DND-41 (cell line): ENCODE measurements around the gene GRHL3.

Experiments used
- ATAC-seq: fragments of 200-7000 bp; cut with Tn5 transposase; 3 replicates; pipeline ENCODE4 v1.9.1; 2021; ENCODE audit warnings: low read depth; ENCODE audit not compliant: insufficient read depth
- DNase-seq: peaks from one replicate; pipeline ENCODE4 v3.0.0-alpha.2; 2020
- H2AFZ ChIP-seq: 2 replicates; pipeline ENCODE4 v1.6.0; 2012; ENCODE audit warnings: low read depth, low read length
- H3K27ac ChIP-seq: 2 replicates; pipeline ENCODE4 v1.5.1; 2012; ENCODE audit warnings: low read length, inconsistent platforms
- H3K27me3 ChIP-seq: fragments of 200-600 bp; sonication (generic); 2 replicates; pipeline ENCODE4 v1.6.0; 2012; ENCODE audit warnings: low read length, mild to moderate bottlenecking, inconsistent platforms; ENCODE audit not compliant: insufficient read depth, poor library complexity
- H3K36me3 ChIP-seq: 2 replicates; pipeline ENCODE4 v1.5.1; 2012; ENCODE audit warnings: low read length, inconsistent platforms; ENCODE audit not compliant: insufficient read depth
- H3K4me1 ChIP-seq: 2 replicates; pipeline ENCODE4 v1.5.1; 2012; ENCODE audit warnings: mild to moderate bottlenecking, low read length; ENCODE audit not compliant: insufficient read depth
- H3K4me2 ChIP-seq: 2 replicates; pipeline ENCODE4 v1.6.0; 2012; ENCODE audit warnings: mild to moderate bottlenecking, moderate library complexity, low read length, inconsistent platforms; ENCODE audit not compliant: insufficient read depth
- H3K4me3 ChIP-seq, 2 experiments: fragments of 200-600 bp in 1 of 2; shearing (Covaris generic) in 1 of 2; 2 replicates each; pipeline ENCODE4 v1.5.1; 2012 to 2016; ENCODE audit warnings: inconsistent platforms in 2 of 2, low read length in 2 of 2, mild to moderate bottlenecking in 2 of 2, low read depth in 1 of 2, moderate library complexity in 1 of 2
- H3K79me2 ChIP-seq: 2 replicates; pipeline ENCODE4 v1.6.0; 2012; ENCODE audit warnings: low read length, inconsistent platforms; ENCODE audit not compliant: insufficient read depth
- H3K9ac ChIP-seq: 2 replicates; pipeline ENCODE4 v1.6.0; 2012; ENCODE audit warnings: low read depth, mild to moderate bottlenecking, inconsistent platforms, low read length, moderate library complexity
- H3K9me3 ChIP-seq: 2 replicates; pipeline ENCODE4 v1.5.1; 2012; ENCODE audit warnings: low read length, moderate library complexity, mild to moderate bottlenecking, inconsistent platforms; ENCODE audit not compliant: insufficient read depth, severe bottlenecking
- H4K20me1 ChIP-seq: 2 replicates; pipeline ENCODE4 v1.6.0; 2012; ENCODE audit warnings: low read length; ENCODE audit not compliant: insufficient read depth
- CTCF ChIP-seq: IDR thresholded peaks from 2 replicates; pipeline ENCODE4 v1.5.1; 2012; ENCODE audit warnings: borderline replicate concordance, low read length, moderate library complexity, mild to moderate bottlenecking; ENCODE audit not compliant: poor library complexity, severe bottlenecking; ENCODE audit errors: extremely low read depth
- EZH2 ChIP-seq: IDR thresholded peaks from 3 replicates; pipeline ENCODE4 v1.6.1; 2012; ENCODE audit warnings: borderline replicate concordance, low read depth, mild to moderate bottlenecking, moderate library complexity, low read length, inconsistent platforms; ENCODE audit not compliant: severe bottlenecking

Gene GRHL3

GRCh38 chr1:24347159-24347934 lies 28.2 kb downstream of the GRHL3 start:
- Histone ChIP-seq H2AFZ (no peak overlapping the region), H3K27ac (no peak overlapping the region), H3K9me3 (no peaks in the 10 kb centered on the region), H4K20me1 (peaks cover 9% of the 10 kb centered on the region), H3K36me3 (no peaks in the 10 kb centered on the region), H3K4me3 (no peak overlapping the region), H3K27me3 (peaks cover 5% of the 10 kb centered on the region), H3K79me2 (no peaks in the 10 kb centered on the region), H3K4me1 (no peaks in the 10 kb centered on the region), H3K9ac (no peak overlapping the region), H3K4me2 (no peak overlapping the region)
- DNase-seq (no peak), ATAC-seq (no peak)
- TF ChIP-seq CTCF = no peak
- no peak for TF ChIP-seq EZH2

GRCh38 chr1:24348196-24348595 lies 29.0 kb downstream of the GRHL3 start:
- Histone ChIP-seq H3K27me3 (peaks cover 5% of the 10 kb centered on the region), H3K27ac (no peak overlapping the region), H3K9ac (no peak overlapping the region), H3K4me3 (no peak overlapping the region), H3K79me2 (no peaks in the 10 kb centered on the region), H4K20me1 (peaks cover 3% of the 10 kb centered on the region), H3K4me2 (no peak overlapping the region), H2AFZ (no peak overlapping the region), H3K4me1 (no peaks in the 10 kb centered on the region), H3K9me3 (no peaks in the 10 kb centered on the region), H3K36me3 (no peaks in the 10 kb centered on the region)
- ATAC-seq = no peak
- no peak for DNase-seq
- TF ChIP-seq CTCF = no peak
- TF ChIP-seq EZH2 = no peak

GRCh38 chr1:24349891-24350290 lies 30.7 kb downstream of the GRHL3 start:
- no peak for ATAC-seq
- Histone ChIP-seq H4K20me1 (peaks cover 3% of the 10 kb centered on the region), H3K27ac (no peak overlapping the region), H3K4me1 (no peaks in the 10 kb centered on the region), H2AFZ (no peak overlapping the region), H3K79me2 (no peaks in the 10 kb centered on the region), H3K4me2 (no peak overlapping the region), H3K36me3 (no peaks in the 10 kb centered on the region), H3K4me3 (no peak overlapping the region), H3K9ac (no peak overlapping the region), H3K27me3 (peaks cover 8% of the 10 kb centered on the region), H3K9me3 (no peaks in the 10 kb centered on the region)
- no peak for DNase-seq
- TF ChIP-seq EZH2 (no peak), CTCF (no peak)

DNA sequence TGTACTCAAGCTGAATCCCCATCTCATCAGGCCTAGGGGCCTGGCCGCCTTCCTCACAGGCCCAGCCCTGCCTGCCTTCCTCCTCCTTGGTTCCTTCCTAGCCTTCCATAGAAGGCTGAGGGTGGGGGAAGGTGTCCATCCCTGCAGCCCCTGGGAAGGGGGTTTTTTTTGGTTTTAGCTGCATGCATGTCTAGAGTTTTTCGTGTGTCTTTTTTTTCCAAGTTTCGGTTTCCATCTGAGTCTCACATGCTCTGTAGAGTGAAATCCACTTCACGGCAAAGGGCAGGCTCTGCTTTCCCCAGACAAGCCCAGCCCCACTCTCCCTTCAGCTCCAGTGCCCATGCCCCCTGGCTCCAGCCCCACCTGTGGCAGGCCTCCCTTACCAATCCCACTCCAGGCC lies 32.1 kb downstream of the GRHL3 start:
- no peaks in the 10 kb centered on the region for H3K9me3 ChIP-seq
- DNase-seq = no peak
- no peak overlapping the region for H3K4me2 ChIP-seq
- H3K36me3 ChIP-seq = no peaks in the 10 kb centered on the region
- no peak overlapping the region for H2AFZ ChIP-seq
- no peaks in the 10 kb centered on the region for H3K4me1 ChIP-seq
- H3K27ac ChIP-seq = no peak overlapping the region
- peaks cover 8% of the 10 kb centered on the region for H3K27me3 ChIP-seq
- H3K9ac ChIP-seq = no peak overlapping the region
- ATAC-seq = no peak
- peaks cover 3% of the 10 kb centered on the region for H4K20me1 ChIP-seq
- no peak overlapping the region for H3K4me3 ChIP-seq
- H3K79me2 ChIP-seq = no peaks in the 10 kb centered on the region
- TF ChIP-seq CTCF = no peak
- TF ChIP-seq EZH2 = no peak
